ENCODE results near the gene PLOD1.
A peak's percentile ranks its signal among the peaks of the same experiment; 100 is the strongest.
"Not testable (repeated sequence)": the region's sequence is repeated elsewhere in the genome, so short reads cannot be mapped to it uniquely, and the experiment has no call there.

PLOD1 gene
- 6.3 to 31.6 (median 14.1) reads per million in 9 experiments for total RNA-seq

GRCh38 chr1:11934302-11935056 is at the start of gene PLOD1:
Gene PLOD1 (plus strand): TSS chr1:11934717. CDS start chr1:11934780, 63 bp downstream.
- Mint-ChIP-seq H3K4me1 (ENCODE audit: low read depth in 2 of 2) (peaks cover 5% of the 10 kb centered on the region in 2 donors), H3K36me3 (ENCODE audit: insufficient read depth) (no peaks in the 10 kb centered on the region), H3K9me3 (no peaks in the 10 kb centered on the region), H3K4me3 (peak within 1 kb of the TSS; percentile 77), H3K27ac (peak within 1 kb of the TSS in 1 of 2 donors; percentile 10), H3K27me3 (no peaks in the 10 kb centered on the region)
- DNase-seq (peak; percentile 64 to 71 (median 65)), ATAC-seq (replicated peaks) (peak; percentile 100)

- no peak overlapping the region for H3K4me3 Mint-ChIP-seq
- no peak overlapping the region for H3K27ac Mint-ChIP-seq
- no peaks in the 10 kb centered on the region for H3K9me3 Mint-ChIP-seq
- peaks cover 0 to 2% of the 10 kb centered on the region in 2 donors for H3K4me1 Mint-ChIP-seq (ENCODE audit: low read depth in 2 of 2)
- no peaks in the 10 kb centered on the region for H3K36me3 Mint-ChIP-seq (ENCODE audit: insufficient read depth)
- DNase-seq, result no peak
- ATAC-seq (replicated peaks), result no peak
- H3K27me3 Mint-ChIP-seq, result peaks cover 27 to 67% of the 10 kb centered on the region in 2 donors
Observed at GRCh38 chr1:11885916-11886315, 48.6 kb upstream of the PLOD1 start.

DNA sequence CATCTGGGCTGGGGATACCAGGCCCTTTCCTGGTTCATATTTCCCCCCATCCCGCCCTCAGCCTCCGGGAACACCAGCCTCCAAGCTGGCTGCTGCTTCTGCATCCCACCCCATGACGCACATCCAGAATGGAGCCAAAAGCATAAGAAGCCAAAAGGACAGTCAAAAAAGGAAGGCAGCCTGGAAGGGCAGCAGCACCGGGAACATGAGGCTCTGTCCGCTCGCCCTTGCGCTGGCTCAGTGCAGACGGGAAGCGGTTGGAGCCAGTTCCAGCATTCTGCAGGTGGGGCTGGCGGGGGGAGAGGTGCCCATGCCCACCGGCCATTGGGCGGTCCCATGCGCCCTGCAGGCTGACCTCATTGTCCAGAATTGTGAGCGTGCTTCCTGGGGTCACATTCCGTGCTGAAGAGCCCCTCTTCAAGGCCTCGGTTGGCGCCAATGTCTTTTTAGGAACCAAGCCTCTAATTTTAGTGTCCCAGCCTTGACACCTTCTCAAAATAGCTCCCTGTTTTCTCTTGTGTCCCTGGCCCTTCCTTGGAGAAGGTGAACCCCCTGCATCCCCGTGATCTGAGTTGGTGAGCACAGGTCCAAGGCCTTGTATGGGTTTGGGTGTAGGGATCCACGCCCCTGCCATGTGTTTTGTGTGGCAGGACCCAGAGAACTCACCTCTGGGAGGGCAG is 47.4 kb upstream of the PLOD1 start:
- peaks cover 0 to 2% of the 10 kb centered on the region in 2 donors for H3K4me1 Mint-ChIP-seq (ENCODE audit: low read depth in 2 of 2)
- no peak for ATAC-seq (replicated peaks)
- H3K36me3 Mint-ChIP-seq (ENCODE audit: insufficient read depth), result no peaks in the 10 kb centered on the region
- no peak overlapping the region for H3K27ac Mint-ChIP-seq
- H3K4me3 Mint-ChIP-seq, result no peak overlapping the region
- H3K27me3 Mint-ChIP-seq, result peaks cover 18 to 60% of the 10 kb centered on the region in 2 donors
- no peak for DNase-seq
- no peaks in the 10 kb centered on the region for H3K9me3 Mint-ChIP-seq

DNA sequence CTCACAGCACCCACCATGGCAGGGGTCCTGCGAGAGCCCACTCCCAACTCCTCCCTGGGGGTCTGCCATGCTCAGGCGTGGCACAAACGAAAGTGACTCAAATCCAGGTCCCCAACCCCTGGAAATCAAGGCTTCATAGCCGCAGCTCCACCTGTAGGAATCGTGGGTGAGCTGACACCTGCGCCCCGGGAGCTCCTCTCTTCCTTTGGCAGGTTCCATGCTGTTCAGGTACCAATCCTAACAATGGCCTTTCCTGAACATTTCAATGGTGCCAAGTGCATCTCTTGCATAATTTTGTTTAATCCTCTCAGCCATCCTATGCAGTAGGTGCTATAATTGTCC is 46.9 kb upstream of the PLOD1 start:
- Mint-ChIP-seq H3K4me3 (no peak overlapping the region), H3K9me3 (no peaks in the 10 kb centered on the region), H3K27ac (no peak overlapping the region), H3K4me1 (ENCODE audit: low read depth in 2 of 2) (peaks cover 0 to 2% of the 10 kb centered on the region in 2 donors), H3K36me3 (ENCODE audit: insufficient read depth) (no peaks in the 10 kb centered on the region), H3K27me3 (peaks cover 22 to 60% of the 10 kb centered on the region in 2 donors)
- DNase-seq (no peak), ATAC-seq (replicated peaks) (no peak)

DNA sequence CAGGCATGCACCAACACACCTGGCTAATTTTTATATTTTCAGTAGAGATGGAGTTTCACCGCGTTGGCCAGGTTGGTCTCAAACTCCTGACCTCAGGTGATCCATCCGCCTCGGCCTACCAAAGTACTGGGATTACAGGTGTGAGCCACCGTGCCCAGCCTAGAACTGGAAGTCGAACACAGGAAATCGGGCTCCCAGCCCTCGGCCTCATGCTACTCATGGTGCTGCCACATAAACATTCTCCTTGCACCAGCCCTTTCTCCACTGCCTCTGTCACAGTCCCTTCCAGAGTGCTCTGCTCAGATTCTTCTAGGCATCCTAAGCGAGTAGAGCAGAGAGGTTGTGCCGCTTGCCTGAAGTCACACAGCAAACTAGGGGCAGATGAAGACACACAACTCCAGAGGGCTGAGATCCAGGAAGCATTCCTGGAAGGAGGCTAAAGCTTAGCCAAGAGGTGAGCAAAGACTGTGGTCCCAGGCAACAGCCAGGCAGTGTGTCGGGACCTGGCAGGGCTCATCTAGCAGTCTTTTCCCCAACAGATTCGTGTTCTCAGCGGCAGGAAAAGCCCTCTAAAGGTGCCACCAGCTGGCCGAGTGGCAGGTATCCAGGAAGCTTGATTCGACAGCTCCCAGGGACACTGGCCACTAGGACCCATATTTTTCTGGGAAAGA is 46.2 kb upstream of the PLOD1 start:
- H3K36me3 Mint-ChIP-seq (ENCODE audit: insufficient read depth), result no peaks in the 10 kb centered on the region
- DNase-seq (no peak), ATAC-seq (replicated peaks) (no peak)
- H3K27ac Mint-ChIP-seq, result no peak overlapping the region
- no peak overlapping the region for H3K4me3 Mint-ChIP-seq
- no peaks in the 10 kb centered on the region for H3K9me3 Mint-ChIP-seq
- no peaks in the 10 kb centered on the region for H3K4me1 Mint-ChIP-seq (ENCODE audit: low read depth in 2 of 2)
- peaks cover 22 to 56% of the 10 kb centered on the region in 2 donors for H3K27me3 Mint-ChIP-seq

DNA sequence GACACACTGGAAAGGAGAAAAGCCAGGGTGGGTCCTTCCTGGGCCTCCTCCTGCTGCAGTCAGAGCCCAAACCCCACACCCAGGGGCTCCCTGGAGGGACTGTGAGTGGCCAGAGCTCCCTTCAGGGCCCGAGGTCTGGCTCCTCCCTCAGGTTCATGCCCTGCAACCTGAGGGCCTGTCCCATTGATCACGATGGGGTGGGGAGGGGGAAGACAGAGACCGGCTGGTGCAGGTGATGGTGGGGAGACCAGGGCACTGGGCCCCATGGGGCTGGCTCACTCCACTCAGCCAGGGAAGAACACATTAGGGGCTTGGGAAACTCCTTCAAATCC is 45.7 kb upstream of the PLOD1 start:
- H3K27me3 Mint-ChIP-seq, result peaks cover 27 to 58% of the 10 kb centered on the region in 2 donors
- no peaks in the 10 kb centered on the region for H3K9me3 Mint-ChIP-seq
- ATAC-seq (replicated peaks) (no peak), DNase-seq (no peak)
- H3K27ac Mint-ChIP-seq, result no peak overlapping the region
- no peak overlapping the region for H3K4me3 Mint-ChIP-seq
- no peaks in the 10 kb centered on the region for H3K36me3 Mint-ChIP-seq (ENCODE audit: insufficient read depth)
- H3K4me1 Mint-ChIP-seq (ENCODE audit: low read depth in 2 of 2), result peaks cover 0 to under 1% of the 10 kb centered on the region in 2 donors

DNA sequence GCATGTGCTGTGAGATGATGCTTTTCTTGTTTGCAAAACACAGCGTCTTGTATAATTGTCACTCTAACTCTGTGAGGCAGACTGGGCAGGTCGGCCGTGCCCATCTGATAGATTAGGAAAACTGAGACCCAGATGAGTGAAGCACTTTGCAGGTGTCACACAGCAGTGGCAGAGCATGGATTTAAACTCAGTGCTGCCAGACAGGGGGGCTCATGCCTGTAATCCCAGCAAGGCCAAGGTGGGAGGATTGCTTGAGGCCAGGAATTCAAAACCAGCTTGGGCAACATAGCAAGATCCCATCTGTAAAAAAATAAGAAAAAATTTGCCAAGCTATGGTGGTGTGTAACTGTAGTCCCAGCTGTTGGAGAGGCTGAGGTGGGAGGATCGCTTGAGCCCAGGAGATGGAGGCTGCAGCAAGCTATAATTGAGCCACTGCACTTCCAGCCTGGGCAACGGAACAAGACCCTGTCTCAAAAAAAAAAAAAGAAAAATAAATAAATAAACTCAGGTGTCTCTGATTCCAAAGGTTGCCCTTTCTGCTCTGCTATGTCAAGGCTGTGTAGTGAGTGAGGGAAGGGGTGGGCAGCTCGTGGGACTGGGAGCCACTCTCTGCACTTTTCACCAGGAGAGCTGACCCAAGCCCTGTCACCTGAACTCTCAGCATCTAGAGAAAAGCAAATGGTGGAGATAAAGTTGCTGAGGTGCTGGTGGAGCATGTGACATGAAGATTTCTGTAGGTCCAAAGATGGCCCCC is 42.9 kb upstream of the PLOD1 start:
- no peak overlapping the region for H3K27ac Mint-ChIP-seq
- DNase-seq (no peak), ATAC-seq (replicated peaks) (no peak)
- H3K4me1 Mint-ChIP-seq (ENCODE audit: low read depth in 2 of 2), result peaks cover 0 to 4% of the 10 kb centered on the region in 2 donors
- peaks cover 29 to 76% of the 10 kb centered on the region in 2 donors for H3K27me3 Mint-ChIP-seq
- H3K36me3 Mint-ChIP-seq (ENCODE audit: insufficient read depth), result no peaks in the 10 kb centered on the region
- H3K4me3 Mint-ChIP-seq, result no peak overlapping the region
- H3K9me3 Mint-ChIP-seq, result no peaks in the 10 kb centered on the region

GRCh38 chr1:11893907-11894251 is 40.6 kb upstream of the PLOD1 start:
- Mint-ChIP-seq H3K27ac (no peak overlapping the region), H3K4me1 (ENCODE audit: low read depth in 2 of 2) (peaks cover 0 to 4% of the 10 kb centered on the region in 2 donors), H3K9me3 (no peaks in the 10 kb centered on the region), H3K27me3 (peaks cover 33 to 81% of the 10 kb centered on the region in 2 donors), H3K36me3 (ENCODE audit: insufficient read depth) (no peaks in the 10 kb centered on the region), H3K4me3 (no peak overlapping the region)
- peak; percentile 86 for ATAC-seq (replicated peaks)
- DNase-seq, result peak; percentile 65 to 67 (median 66)

DNA sequence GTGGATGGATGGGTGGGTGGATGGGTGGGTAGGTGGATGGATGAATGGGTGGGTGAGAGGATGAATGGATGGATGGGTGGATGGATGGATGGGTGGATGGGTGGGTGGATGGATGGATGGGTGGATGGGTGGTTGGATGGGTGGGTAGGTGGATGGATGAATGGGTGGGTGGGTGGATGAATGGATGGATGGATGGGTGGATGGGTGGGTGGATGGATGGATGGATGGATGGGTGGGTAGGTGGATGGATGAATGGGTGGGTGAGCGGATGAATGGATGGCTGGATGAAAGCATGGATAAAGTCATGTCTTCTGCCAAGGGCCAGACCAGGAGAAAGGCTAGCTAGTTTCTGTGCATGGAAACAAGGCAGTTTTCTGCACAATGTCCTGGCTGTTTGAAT is 40.0 kb upstream of the PLOD1 start:
- not testable (repeated sequence) for H3K27ac Mint-ChIP-seq; H3K9me3 Mint-ChIP-seq; H3K36me3 Mint-ChIP-seq (ENCODE audit: insufficient read depth); DNase-seq; H3K4me3 Mint-ChIP-seq; ATAC-seq (replicated peaks); H3K4me1 Mint-ChIP-seq (ENCODE audit: low read depth in 2 of 2)
- H3K27me3 Mint-ChIP-seq, result peaks cover 39 to 87% of the 10 kb centered on the region in 2 donors

- H3K36me3 Mint-ChIP-seq (ENCODE audit: insufficient read depth), result no peaks in the 10 kb centered on the region
- DNase-seq, result no peak
- H3K27me3 Mint-ChIP-seq, result peaks cover 35 to 77% of the 10 kb centered on the region in 2 donors
- peaks cover 0 to 4% of the 10 kb centered on the region in 2 donors for H3K4me1 Mint-ChIP-seq (ENCODE audit: low read depth in 2 of 2)
- H3K4me3 Mint-ChIP-seq, result no peak overlapping the region
- ATAC-seq (replicated peaks), result no peak
- no peaks in the 10 kb centered on the region for H3K9me3 Mint-ChIP-seq
- no peak overlapping the region for H3K27ac Mint-ChIP-seq
Observed at GRCh38 chr1:11898086-11898785, 36.3 kb upstream of the PLOD1 start.

DNA sequence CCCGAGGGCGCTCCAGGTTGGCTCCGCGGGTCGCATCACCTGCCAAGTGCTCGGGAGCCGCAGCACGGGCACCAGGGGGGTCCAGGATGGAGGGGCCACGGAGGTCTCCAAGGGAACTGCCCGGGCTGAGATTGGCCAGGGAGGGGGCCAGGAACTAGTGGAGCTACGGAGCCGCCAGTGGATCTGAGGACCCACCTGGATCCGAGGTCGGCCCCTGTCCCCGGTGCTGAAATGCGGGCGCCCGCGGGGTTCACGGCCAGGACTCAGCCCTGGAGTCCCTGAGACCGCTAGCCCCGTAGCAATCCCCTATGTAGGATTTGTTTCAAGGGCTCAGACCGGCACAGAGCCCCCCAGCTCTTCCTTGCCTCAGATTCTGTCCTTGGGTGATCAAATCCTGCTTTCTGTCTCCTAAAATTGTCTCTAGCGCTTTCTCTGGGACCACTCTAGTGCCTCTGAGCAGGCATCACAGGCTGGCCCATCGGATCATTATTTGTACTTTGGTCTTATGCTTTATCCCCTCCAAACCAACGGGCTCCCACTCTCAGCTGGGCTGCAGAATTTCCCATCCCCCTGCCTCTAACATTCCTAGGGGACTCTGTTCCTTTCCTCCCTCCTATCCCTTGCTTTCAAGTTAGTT is 35.6 kb upstream of the PLOD1 start:
- Mint-ChIP-seq H3K4me3 (no peak overlapping the region), H3K9me3 (no peaks in the 10 kb centered on the region), H3K27ac (no peak overlapping the region), H3K36me3 (ENCODE audit: insufficient read depth) (no peaks in the 10 kb centered on the region), H3K27me3 (peaks cover 28 to 71% of the 10 kb centered on the region in 2 donors), H3K4me1 (ENCODE audit: low read depth in 2 of 2) (peaks cover 0 to 2% of the 10 kb centered on the region in 2 donors)
- ATAC-seq (replicated peaks) (no peak), DNase-seq (no peak)

DNA sequence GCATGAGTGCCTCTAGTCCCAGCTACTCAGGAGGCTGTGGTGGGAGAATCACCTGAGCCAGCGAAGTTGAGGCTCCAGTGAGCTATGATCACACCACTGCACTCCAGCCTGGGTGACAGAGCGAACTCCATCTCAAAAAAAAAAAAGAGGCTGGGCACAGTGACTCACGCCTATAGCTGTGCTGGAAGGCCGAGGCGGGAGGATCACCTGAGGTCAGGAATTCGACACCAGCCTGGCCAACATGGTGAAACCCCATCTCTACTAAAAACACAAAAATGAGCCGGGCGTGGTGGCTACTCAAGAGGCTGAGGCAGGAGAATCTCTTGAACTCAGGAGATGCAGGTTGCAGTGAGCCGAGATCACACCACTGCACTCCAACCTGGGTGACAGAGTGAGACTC is 33.1 kb upstream of the PLOD1 start:
- not testable (repeated sequence) for ATAC-seq (replicated peaks); H3K9me3 Mint-ChIP-seq; DNase-seq; H3K4me3 Mint-ChIP-seq; H3K27ac Mint-ChIP-seq
- Mint-ChIP-seq H3K27me3 (peaks cover 23 to 47% of the 10 kb centered on the region in 2 donors), H3K36me3 (ENCODE audit: insufficient read depth) (peaks cover 13% of the 10 kb centered on the region), H3K4me1 (ENCODE audit: low read depth in 2 of 2) (peaks cover 7 to 12% of the 10 kb centered on the region in 2 donors)
